HG02870 (cell line): ENCODE results near the gene SHROOM2.
A peak's percentile ranks its signal among the peaks of the same experiment; 100 is the strongest.

Experiments used
- ATAC-seq: cut with Tn5 transposase; IDR thresholded peaks from one replicate; pipeline ENCODE4 v1.9.1; 2021; ENCODE audit warnings: mild to moderate bottlenecking, moderate library complexity; ENCODE audit not compliant: unreplicated experiment

Gene SHROOM2

GRCh38 chrX:9888953-9889470 lies 102.8 kb downstream of the SHROOM2 start:
- ATAC-seq: no peak

DNA sequence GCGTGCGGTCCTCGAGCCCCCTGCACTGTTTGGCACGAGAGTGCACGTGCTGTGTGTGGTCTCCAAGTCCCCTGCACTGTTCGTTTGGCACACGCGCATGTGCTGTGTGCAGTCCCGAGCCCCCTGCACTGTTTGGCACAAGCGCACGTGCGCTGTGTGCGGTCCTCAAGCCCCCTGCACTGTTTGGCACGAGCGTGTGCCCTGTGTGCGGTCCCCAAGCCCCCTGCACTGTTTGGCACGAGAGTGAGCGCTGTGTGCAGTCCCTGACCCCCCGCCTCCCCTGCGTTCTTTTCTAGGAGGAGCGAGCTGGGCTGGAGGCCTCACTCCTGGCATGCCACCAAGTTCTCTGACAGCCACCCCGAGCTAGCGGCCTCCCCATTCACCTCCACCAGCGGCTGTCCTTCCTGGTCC lies 104.5 kb downstream of the SHROOM2 start:
- ATAC-seq: no peak

DNA sequence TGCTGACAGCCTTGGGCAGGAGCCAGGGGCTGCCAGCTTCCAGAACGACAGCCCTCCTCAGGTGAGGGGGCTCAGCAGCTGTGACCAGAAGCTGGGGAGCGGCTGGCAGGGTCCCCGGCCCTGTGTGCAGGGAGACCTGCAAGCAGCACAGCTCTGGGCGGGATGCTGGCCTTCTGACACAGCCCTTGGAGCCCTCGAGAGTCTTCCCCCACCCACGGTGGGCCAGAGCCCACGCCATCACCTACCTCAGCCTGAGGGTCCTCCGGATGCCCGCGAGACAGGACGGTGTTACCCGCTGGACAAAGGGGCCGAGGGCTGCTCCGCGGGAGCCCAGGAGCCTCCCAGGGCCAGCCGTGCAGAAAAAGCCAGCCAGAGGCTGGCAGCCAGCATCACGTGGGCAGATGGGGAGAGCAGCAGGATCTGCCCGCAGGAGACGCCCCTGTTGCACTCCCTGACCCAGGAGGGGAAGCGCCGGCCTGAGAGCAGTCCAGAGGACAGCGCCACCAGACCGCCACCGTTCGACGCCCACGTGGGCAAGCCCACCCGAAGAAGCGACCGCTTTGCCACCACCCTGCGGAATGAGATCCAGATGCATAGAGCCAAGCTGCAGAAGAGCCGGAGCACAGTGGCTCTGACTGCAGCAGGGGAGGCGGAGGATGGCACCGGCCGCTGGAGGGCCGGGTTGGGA lies 109.1 kb downstream of the SHROOM2 start:
- no peak for ATAC-seq

DNA sequence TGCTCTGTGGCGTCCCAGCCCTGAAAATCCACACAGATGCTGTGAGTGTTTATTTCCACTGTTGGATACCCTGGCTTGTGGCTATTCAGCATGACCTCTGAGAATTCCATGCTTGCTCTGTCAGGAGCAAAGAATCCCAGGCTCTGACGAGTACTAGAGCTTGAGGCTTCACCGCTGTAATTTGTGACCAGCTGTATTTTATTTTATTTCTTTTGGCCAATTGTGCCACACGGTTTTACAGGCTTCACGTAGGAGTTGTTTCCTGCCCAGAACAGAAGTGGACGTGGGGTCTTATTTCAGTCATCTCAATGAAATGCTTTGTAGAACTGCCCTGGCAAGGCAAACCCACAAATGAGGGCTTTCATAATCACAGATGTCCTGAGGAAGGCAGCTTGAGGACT lies 111.5 kb downstream of the SHROOM2 start:
- ATAC-seq: no peak

- peak; percentile 83 for ATAC-seq
Observed at GRCh38 chrX:9899640-9900111, 113.4 kb downstream of the SHROOM2 start.

- ATAC-seq: no peak
Observed at GRCh38 chrX:9902656-9903055, 116.4 kb downstream of the SHROOM2 start.

DNA sequence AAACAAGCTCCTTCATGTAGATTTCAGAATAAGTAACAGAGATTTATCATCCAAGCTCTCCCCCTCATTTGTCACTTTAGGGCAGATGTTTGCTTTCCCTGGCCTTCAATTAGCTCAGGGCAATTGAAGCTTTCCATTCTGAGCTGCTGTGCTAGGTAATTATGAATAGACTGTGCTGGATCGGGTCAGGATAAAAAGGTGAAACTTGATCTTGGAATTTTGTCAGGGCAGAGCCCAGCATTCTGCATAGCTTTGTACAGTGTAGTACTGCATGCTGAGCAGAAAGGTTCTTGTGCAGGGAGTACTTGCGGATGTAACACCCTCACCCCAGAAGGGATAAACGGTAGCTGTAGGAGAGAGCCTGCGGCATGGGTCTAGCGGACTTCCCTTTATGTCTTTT lies 116.9 kb downstream of the SHROOM2 start:
- no peak for ATAC-seq

GRCh38 chrX:9905288-9905687 lies 119.1 kb downstream of the SHROOM2 start:
- no peak for ATAC-seq

- ATAC-seq: no peak
Observed at GRCh38 chrX:9905721-9906120, 119.5 kb downstream of the SHROOM2 start.

- ATAC-seq: no peak
Observed at GRCh38 chrX:9906919-9907318, 120.7 kb downstream of the SHROOM2 start.

DNA sequence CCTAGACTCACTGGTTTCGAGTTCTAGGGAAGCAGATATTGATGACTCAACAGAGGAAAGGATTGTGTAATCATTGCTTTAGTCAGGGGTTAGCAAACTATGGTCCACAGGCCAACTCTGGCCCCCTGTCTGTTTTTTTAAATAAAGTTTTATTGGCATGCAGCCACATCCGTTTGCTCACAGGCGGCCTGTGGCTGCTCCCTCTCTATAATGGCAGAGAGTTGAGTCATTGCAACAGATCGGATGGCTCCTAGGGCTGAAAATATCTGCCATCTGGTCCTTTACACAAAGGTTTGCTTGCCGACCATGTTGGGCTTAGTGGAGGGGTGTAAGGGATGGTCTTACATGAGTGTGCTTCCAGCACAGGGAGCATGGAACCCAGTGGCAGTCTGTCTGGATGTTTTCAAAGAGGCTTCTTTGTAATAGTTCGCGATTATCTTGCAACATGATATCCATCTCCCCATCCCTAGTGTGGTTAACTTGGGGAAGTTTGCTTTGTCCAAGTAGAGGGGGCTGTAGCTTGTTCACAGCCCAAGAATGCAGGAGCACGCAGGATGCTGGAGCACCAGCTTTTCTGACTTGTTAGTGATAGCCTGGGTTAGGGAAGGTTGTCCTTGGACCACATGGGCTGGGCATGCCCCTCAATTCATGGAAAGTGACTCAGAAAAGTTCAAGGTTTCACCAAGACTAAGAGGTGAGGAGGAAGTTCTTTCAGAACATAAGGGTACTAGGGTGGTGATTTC lies 121.6 kb downstream of the SHROOM2 start:
- no peak for ATAC-seq

- ATAC-seq: no peak
Observed at GRCh38 chrX:9909254-9909653, 123.0 kb downstream of the SHROOM2 start.

DNA sequence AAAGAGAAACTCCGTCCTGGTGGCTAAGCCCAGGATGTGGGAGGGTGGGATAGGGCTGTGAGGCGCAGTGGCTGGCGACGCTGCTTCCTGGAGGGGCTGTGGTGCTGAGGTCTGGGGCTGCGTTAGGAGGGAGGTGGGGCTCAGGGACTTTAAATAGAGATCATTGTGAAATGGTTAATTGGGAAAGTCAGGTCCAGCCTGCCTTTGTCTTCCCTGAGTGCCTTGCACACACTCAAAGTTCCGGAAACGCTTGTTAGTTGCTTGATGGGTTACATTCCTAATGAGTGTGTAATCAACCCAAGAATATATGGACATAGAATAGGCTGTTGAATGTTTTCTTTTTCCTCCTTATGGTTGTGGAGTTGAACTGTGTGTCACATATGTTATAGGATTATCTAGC lies 125.3 kb downstream of the SHROOM2 start:
- no peak for ATAC-seq

DNA sequence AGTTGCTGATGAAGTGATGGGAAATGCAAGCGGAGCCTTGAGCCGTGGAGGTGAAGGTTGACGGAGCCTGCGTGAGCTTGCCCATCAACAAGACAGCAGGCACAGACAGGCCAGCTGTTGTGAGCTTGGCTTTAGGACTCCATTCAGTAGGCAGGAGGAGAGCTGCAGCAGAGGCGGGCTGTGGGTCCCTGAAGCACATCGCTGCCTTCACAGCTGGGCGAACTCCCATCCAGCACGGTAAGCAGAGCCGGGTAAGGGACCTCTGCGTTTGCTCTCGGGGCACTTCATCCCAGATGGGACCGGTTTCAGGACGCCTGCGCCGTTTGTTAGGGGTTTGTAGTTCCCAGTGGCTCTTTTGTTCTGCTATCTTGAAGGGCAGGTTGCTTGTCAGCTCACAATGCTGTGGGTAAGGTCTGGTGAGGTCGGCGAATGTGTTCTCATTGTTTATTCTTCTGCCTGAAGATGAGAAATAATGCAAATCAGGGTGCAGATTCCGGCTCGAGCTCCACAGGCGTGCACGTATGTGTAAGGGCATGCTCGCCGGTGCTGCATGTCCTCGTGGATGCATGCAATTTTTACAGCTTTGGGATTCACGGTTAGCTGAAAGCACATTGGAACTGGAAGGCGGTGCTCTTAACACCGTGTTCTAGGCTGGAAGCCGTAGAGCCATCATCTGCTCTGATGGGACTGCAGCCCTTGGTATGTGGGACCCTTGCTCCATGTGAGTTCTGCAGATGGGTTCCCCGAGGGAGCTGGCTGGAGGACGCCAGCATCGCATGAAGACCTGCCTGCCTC lies 126.3 kb downstream of the SHROOM2 start:
- no peak for ATAC-seq

GRCh38 chrX:9913146-9913433 lies 126.9 kb downstream of the SHROOM2 start:
- ATAC-seq: no peak

- no peak for ATAC-seq
Observed at GRCh38 chrX:9917861-9918260, 131.6 kb downstream of the SHROOM2 start.

GRCh38 chrX:9919632-9920172 lies 133.5 kb downstream of the SHROOM2 start:
- no peak for ATAC-seq

- no peak for ATAC-seq
Observed at GRCh38 chrX:9921407-9921806, 135.2 kb downstream of the SHROOM2 start.

GRCh38 chrX:9923357-9923756 lies 137.1 kb downstream of the SHROOM2 start:
- ATAC-seq: no peak

DNA sequence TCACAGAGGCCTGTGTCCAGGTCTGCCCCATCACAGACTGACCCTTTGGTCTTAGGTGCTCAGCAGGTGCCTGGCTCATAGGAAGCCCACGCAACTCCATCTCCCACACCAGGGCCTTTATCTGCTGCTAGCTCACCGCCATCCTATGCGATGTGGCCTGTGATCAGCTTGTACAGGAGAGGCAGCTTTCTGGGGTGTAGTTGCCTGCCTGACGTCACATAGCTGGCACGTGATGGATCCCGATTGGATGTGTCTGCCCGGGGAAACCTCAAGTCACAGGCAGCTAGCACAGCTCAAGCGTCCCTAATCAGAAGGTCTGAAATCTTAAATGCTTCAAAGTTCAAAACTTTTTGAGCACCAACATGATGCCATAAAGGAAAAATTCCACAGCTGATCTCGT lies 139.8 kb downstream of the SHROOM2 start:
- no peak for ATAC-seq
